Upper lobe of left lung (tissue), 4 donors: Measurements from ENCODE around the gene CPEB4.

Experiments used
- CTCF ChIP-seq, 6 experiments: fragments of 450-650 bp in 4 of 6; fragments of 200-600 bp in 2 of 6; sonication (generic) in 2 of 6; IDR thresholded peaks; one replicate each; pipeline ENCODE4 v1.5.1; 2016 to 2019; ENCODE audit warnings: antibody characterized with exemption in 6 of 6
- POLR2A ChIP-seq, 4 donors: fragments of 450-650 bp; IDR thresholded peaks; one replicate each; pipeline ENCODE4 v1.5.1; 2016 to 2017; ENCODE audit warnings: antibody characterized with exemption in 4 of 4, mild to moderate bottlenecking in 2 of 4

- TF ChIP-seq CTCF (IDR thresholded peaks at IDR 0.05) (no peak), POLR2A (IDR thresholded peaks at IDR 0.05) (no peak)
These were observed 109.2 kb downstream of the CPEB4 start for GRCh38 chr5:173997331-173997730.
